PC-3 (cell line): Measurements from ENCODE around the gene MAPRE3. TPM values are rescaled to one million over a fixed set of nuclear protein-coding genes. Genes with fewer than 3 reads are reported as not detected.

Source experiments
- ATAC-seq: fragments of 200-7000 bp; cut with Tn5 transposase; 2 replicates; pipeline ENCODE4 v1.9.1; 2020; ENCODE audit warnings: mild to moderate bottlenecking, moderate library complexity
- BruUV-seq: library from RNA; stranded (reverse); fragments of 400-500 nt; replicated peaks from 2 replicates; lab custom pipeline; 2021; lab: Mats Ljungman, UMichigan
- CTCF ChIA-PET: fragments of 300-600 bp; sonication (Branson Sonifier 250); formaldehyde crosslinking; loops from one replicate; lab custom pipeline; 2022; ENCODE audit warnings: antibody characterized with exemption; lab: Charles Lee
- POLR2A ChIA-PET: fragments of 300-600 bp; sonication (Branson Sonifier 250); formaldehyde crosslinking; loops from one replicate; lab custom pipeline; 2022; ENCODE audit warnings: antibody characterized with exemption; ENCODE audit not compliant: unreplicated experiment; lab: Charles Lee
- DNase-seq: peaks from one replicate; pipeline ENCODE4 v3.0.0-alpha.2; 2015
- H2AFZ ChIP-seq: fragments of 300-600 bp; sonication (generic); 2 replicates; pipeline ENCODE4 v1.6.0; 2016; ENCODE audit warnings: antibody characterized with exemption, low read length
- H3F3A ChIP-seq: fragments of 300-600 bp; sonication (generic); one replicate; pipeline ENCODE4 v1.6.0; 2017; ENCODE audit warnings: antibody characterized with exemption, low read length, control low read depth, mild to moderate bottlenecking; ENCODE audit not compliant: unreplicated experiment
- H3K27ac ChIP-seq: fragments of 300-600 bp; sonication (generic); 2 replicates; pipeline ENCODE4 v1.5.1; 2016; ENCODE audit warnings: mild to moderate bottlenecking, low read length
- H3K27me3 ChIP-seq: fragments of 300-600 bp; sonication (generic); 2 replicates; pipeline ENCODE4 v1.6.1; 2016; ENCODE audit warnings: low read length, mixed read lengths
- H3K36me3 ChIP-seq: fragments of 300-600 bp; sonication (generic); 2 replicates; pipeline ENCODE4 v1.6.1; 2016; ENCODE audit warnings: low read depth, mixed run types, low read length, mixed read lengths
- H3K4me1 ChIP-seq: fragments of 300-600 bp; sonication (generic); 2 replicates; pipeline ENCODE4 v1.5.1; 2016; ENCODE audit warnings: low read length; ENCODE audit not compliant: insufficient read depth
- H3K4me2 ChIP-seq: fragments of 300-600 bp; sonication (generic); 2 replicates; pipeline ENCODE4 v1.6.0; 2016; ENCODE audit warnings: low read length
- H3K4me3 ChIP-seq: fragments of 300-600 bp; sonication (generic); 2 replicates; pipeline ENCODE4 v1.5.1; 2016; ENCODE audit warnings: mild to moderate bottlenecking, low read length, mixed read lengths
- H3K79me2 ChIP-seq: fragments of 300-600 bp; sonication (generic); 2 replicates; pipeline ENCODE4 v1.6.1; 2017; ENCODE audit warnings: low read length, mixed read lengths
- H3K9ac ChIP-seq: fragments of 300-600 bp; sonication (generic); 2 replicates; pipeline ENCODE4 v1.6.0; 2016; ENCODE audit warnings: mild to moderate bottlenecking, low read length
- H3K9me2 ChIP-seq: fragments of 300-600 bp; sonication (generic); replicated peaks from 2 replicates; pipeline ENCODE4 v1.6.1; 2016; ENCODE audit warnings: mixed run types, low read length, mixed read lengths
- H3K9me3 ChIP-seq: fragments of 300-600 bp; sonication (generic); 2 replicates; pipeline ENCODE4 v1.6.1; 2016; ENCODE audit warnings: low read length, mixed read lengths
- H4K20me1 ChIP-seq: fragments of 300-600 bp; sonication (generic); 2 replicates; pipeline ENCODE4 v1.6.1; 2016; ENCODE audit warnings: low read length, mixed read lengths
- EZH2 ChIP-seq: fragments of 300-600 bp; sonication (generic); IDR thresholded peaks from one replicate; pipeline ENCODE4 v1.6.1; 2017; ENCODE audit warnings: antibody characterized with exemption, mild to moderate bottlenecking, low read length; ENCODE audit not compliant: unreplicated experiment
- EZH2phosphoT487 ChIP-seq: fragments of 300-600 bp; sonication (generic); IDR thresholded peaks from 2 replicates; pipeline ENCODE4 v1.6.1; 2018; ENCODE audit warnings: mild to moderate bottlenecking, antibody characterized with exemption, low read length, borderline replicate concordance
- intact Hi-C: fragments of 100-400 bp; cut with micrococcal nuclease; formaldehyde crosslinking; loops from 2 replicates; pipeline ENCODE4 v1.9.0; 2023
- total RNA-seq: library from RNA; depleted of rRNA; stranded (reverse); fragments of >200 nt; gene quantifications from 2 replicates; pipeline ENCODE4 v1.2.3, GENCODE V29; 2014
- TF ChIP-seq, protein P1 (sequence below): fragments of 300-600 bp; sonication (generic); conservative IDR thresholded peaks from 2 replicates; pipeline ENCODE4 v1.5.1; 2017; ENCODE audit warnings: antibody characterized with exemption, low read depth, mild to moderate bottlenecking, low read length

The MAPRE3 gene
- total RNA-seq, 1 experiment from 2014 or later: 11.9 TPM

DNA sequence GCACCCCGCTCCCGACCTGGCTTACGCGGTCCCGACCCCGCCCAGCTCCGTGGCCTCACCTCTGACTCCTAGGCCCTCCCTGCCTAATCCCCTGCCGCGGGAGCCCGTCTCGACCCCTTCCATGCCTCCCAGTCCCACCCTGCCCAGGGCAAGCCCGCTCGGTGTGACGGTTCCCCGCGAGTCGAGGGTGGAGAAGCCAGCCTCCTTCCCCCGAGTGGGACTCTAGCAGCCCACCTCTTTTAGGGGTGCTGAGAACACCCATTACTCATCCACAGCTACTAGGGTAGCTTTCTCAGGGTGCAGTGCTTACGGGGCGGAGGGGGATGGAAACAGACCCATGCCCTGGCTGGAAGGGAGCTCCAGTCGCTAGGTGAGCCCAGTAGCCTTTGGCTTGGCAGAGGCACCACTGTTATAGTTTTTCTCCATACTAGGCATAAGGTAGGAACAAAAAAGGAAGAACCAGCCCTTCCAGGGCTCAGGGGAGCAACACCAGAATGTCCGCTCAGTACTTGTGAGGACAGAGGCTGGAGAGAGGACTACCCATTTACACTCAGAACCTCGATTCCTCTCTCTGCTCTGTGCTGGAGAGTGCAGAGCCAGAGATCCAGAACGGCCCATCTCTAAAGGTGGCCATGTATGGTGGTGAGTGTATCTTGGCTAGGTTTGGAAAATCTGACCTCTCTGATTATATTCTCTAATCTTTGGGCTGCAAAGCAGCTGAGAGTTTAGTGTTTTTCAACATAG, 81.6 kb downstream of the MAPRE3 start:
- no peaks in the 10 kb centered on the region for H3F3A ChIP-seq
- CTCF ChIA-PET: interaction anchor here (0.5 to 1.0 kb wide), 3 partner anchors 10 to 241 kb away, joined by 3 to 6 read pairs (median 4); no protein-coding TSS in a partner anchor
- BruUV-seq: no TSS peak
- peak overlapping the region; percentile 60 for H3K9ac ChIP-seq
- peaks cover 17% of the 10 kb centered on the region for H3K4me1 ChIP-seq
- H3K27me3 ChIP-seq: no peaks in the 10 kb centered on the region
- H3K9me2 ChIP-seq: no peaks in the 10 kb centered on the region
- H3K36me3 ChIP-seq: no peaks in the 10 kb centered on the region
- no peaks in the 10 kb centered on the region for H3K79me2 ChIP-seq
- H3K9me3 ChIP-seq: no peaks in the 10 kb centered on the region
- POLR2A ChIA-PET: interaction anchor here (0.5 kb wide), 1 partner anchor 376 kb away, joined by 5 read pairs; the partner anchor contains the start of gene NRBP1
- peak overlapping the region; percentile 89 for H2AFZ ChIP-seq
- ATAC-seq (peak; percentile 2), DNase-seq (no peak)
- H3K4me3 ChIP-seq: peak overlapping the region; percentile 77
- peak overlapping the region; percentile 94 for H3K4me2 ChIP-seq
- TF ChIP-seq EZH2phosphoT487 (no peak), EZH2 (no peak)
- TF ChIP-seq, protein P1, sequence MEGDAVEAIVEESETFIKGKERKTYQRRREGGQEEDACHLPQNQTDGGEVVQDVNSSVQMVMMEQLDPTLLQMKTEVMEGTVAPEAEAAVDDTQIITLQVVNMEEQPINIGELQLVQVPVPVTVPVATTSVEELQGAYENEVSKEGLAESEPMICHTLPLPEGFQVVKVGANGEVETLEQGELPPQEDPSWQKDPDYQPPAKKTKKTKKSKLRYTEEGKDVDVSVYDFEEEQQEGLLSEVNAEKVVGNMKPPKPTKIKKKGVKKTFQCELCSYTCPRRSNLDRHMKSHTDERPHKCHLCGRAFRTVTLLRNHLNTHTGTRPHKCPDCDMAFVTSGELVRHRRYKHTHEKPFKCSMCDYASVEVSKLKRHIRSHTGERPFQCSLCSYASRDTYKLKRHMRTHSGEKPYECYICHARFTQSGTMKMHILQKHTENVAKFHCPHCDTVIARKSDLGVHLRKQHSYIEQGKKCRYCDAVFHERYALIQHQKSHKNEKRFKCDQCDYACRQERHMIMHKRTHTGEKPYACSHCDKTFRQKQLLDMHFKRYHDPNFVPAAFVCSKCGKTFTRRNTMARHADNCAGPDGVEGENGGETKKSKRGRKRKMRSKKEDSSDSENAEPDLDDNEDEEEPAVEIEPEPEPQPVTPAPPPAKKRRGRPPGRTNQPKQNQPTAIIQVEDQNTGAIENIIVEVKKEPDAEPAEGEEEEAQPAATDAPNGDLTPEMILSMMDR: no peak
- intact Hi-C loops: loop anchor here (2.0 kb wide), 2 partner anchors 19 to 31 kb away; partner anchors contain the start of gene TMEM214
- H4K20me1 ChIP-seq: no peaks in the 10 kb centered on the region
- H3K27ac ChIP-seq: no peak overlapping the region

DNA sequence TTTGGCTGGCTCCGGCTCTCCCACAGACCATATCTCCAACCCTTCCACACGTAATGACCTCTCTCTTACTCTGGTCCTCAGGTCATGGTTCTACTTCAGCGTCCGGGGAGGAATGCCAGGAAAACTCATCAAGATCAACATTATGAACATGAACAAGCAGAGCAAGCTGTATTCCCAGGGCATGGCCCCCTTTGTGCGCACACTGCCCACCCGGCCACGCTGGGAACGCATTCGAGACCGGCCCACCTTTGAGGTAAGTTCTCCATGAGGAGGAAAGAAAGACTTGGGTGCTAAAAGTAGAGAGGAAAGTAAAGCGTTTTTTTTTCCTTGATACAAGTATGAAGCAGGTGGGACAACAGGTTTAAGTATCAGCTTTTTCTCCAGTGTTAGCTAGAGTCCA, 82.9 kb downstream of the MAPRE3 start:
- H3K36me3 ChIP-seq: no peaks in the 10 kb centered on the region
- no peak overlapping the region for H2AFZ ChIP-seq
- BruUV-seq: no TSS peak
- TF ChIP-seq EZH2phosphoT487: no peak
- intact Hi-C loops: no loop called here
- no peak overlapping the region for H3K27ac ChIP-seq
- no peak for ATAC-seq
- no peaks in the 10 kb centered on the region for H3F3A ChIP-seq
- H3K4me2 ChIP-seq: no peak overlapping the region
- ChIA-PET POLR2A (interaction anchor here (0.7 kb wide), 2 partner anchors 9 to 76 kb away, joined by 3 to 4 read pairs; no protein-coding TSS in a partner anchor), CTCF (no interaction called here)
- no peaks in the 10 kb centered on the region for H3K79me2 ChIP-seq
- no peak overlapping the region for H3K9ac ChIP-seq
- no peak for DNase-seq
- H3K4me1 ChIP-seq: peaks cover 17% of the 10 kb centered on the region
- H4K20me1 ChIP-seq: no peaks in the 10 kb centered on the region
- H3K27me3 ChIP-seq: no peaks in the 10 kb centered on the region
- H3K9me2 ChIP-seq: no peaks in the 10 kb centered on the region
- no peaks in the 10 kb centered on the region for H3K9me3 ChIP-seq
- H3K4me3 ChIP-seq: no peak overlapping the region

DNA sequence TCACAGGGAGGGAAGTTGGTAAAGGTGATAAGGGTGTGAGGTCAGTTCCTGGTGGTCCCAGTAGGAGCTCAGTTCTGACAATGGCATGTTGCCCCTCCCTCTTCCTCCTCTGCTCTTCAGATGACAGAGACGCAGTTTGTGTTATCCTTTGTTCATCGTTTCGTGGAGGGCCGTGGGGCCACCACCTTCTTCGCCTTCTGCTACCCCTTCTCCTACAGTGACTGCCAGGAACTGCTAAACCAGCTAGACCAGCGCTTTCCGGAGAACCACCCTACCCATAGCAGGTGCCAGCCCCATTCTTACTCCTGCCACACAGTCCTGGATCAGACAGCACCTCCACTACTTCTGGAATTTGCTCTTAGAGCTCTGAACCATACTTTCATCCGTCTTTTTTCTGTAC, 83.3 kb downstream of the MAPRE3 start:
- Histone ChIP-seq H3K9ac (no peak overlapping the region), H3K4me1 (peaks cover 17% of the 10 kb centered on the region), H3F3A (no peaks in the 10 kb centered on the region), H2AFZ (no peak overlapping the region), H3K27me3 (no peaks in the 10 kb centered on the region), H3K4me2 (no peak overlapping the region), H3K9me3 (no peaks in the 10 kb centered on the region), H3K27ac (no peak overlapping the region), H4K20me1 (no peaks in the 10 kb centered on the region), H3K79me2 (no peaks in the 10 kb centered on the region), H3K4me3 (no peak overlapping the region), H3K36me3 (no peaks in the 10 kb centered on the region), H3K9me2 (no peaks in the 10 kb centered on the region)
- POLR2A ChIA-PET: interaction anchor here (0.7 kb wide), 1 partner anchor 9 kb away, joined by 4 read pairs; no protein-coding TSS in a partner anchor
- intact Hi-C loops: no loop called here
- DNase-seq: no peak
- no peak for ATAC-seq
- no TSS peak for BruUV-seq
- CTCF ChIA-PET: no interaction called here
- no peak for TF ChIP-seq EZH2phosphoT487
- TF ChIP-seq EZH2: no peak
- TF ChIP-seq, protein P1: no peak
